ENCODE results near the gene PKD1.
A peak's percentile ranks its signal among the peaks of the same experiment; 100 is the strongest.

PKD1 gene

GRCh38 chr16:2042171-2042985 lies 93.3 kb downstream of the PKD1 start:
- Histone ChIP-seq H3K4me1 (peaks cover 2 to 74% (median 53%) of the 10 kb centered on the region in 4 donors), H3K27ac (peak overlapping the region in 1 of 2 donors; percentile 12)

GRCh38 chr16:2040787-2041522 lies 94.7 kb downstream of the PKD1 start:
- no peak for DNase-seq
- intact Hi-C loops (cut with DNase I; ENCODE audit: low total_unique reads), result no loop called here
- Histone ChIP-seq H3K36me3 (peaks cover 0 to 41% (median 15%) of the 10 kb centered on the region in 3 donors), H3K4me1 (peaks cover 0 to 74% (median 55%) of the 10 kb centered on the region in 4 donors), H3K4me3 (no peak overlapping the region), H3K27ac (peak overlapping the region; percentile 96 to 98), H3K27me3 (no peaks in the 10 kb centered on the region), H3K9me3 (no peaks in the 10 kb centered on the region)
- no peak for TF ChIP-seq CTCF (IDR thresholded peaks at IDR 0.05)

More at GRCh38 chr16:2042171-2042985, 93.3 kb downstream of the PKD1 start:
- Histone ChIP-seq H3K4me3 (no peak overlapping the region), H3K9me3 (no peaks in the 10 kb centered on the region), H3K36me3 (peaks cover 0 to 30% (median 13%) of the 10 kb centered on the region in 3 donors), H3K27me3 (no peaks in the 10 kb centered on the region)
- no peak for TF ChIP-seq CTCF (IDR thresholded peaks at IDR 0.05)
- intact Hi-C loops (cut with DNase I; ENCODE audit: low total_unique reads), result no loop called here
- DNase-seq, result no peak

- Histone ChIP-seq H3K4me3 (no peak overlapping the region), H3K27me3 (no peaks in the 10 kb centered on the region), H3K9me3 (no peaks in the 10 kb centered on the region), H3K27ac (peak overlapping the region; percentile 96 to 98), H3K4me1 (peaks cover 2 to 78% (median 60%) of the 10 kb centered on the region in 4 donors), H3K36me3 (peaks cover 0 to 41% (median 15%) of the 10 kb centered on the region in 3 donors)
- DNase-seq, result no peak
- TF ChIP-seq CTCF (IDR thresholded peaks at IDR 0.05), result no peak
- intact Hi-C loops (cut with DNase I; ENCODE audit: low total_unique reads), result no loop called here
Observed at GRCh38 chr16:2040041-2040786, 95.5 kb downstream of the PKD1 start.

- intact Hi-C loops (cut with DNase I; ENCODE audit: low total_unique reads), result no loop called here
- peak; percentile 62 to 87 for DNase-seq
- no peak for TF ChIP-seq CTCF (IDR thresholded peaks at IDR 0.05)
- Histone ChIP-seq H3K9me3 (no peaks in the 10 kb centered on the region), H3K27ac (peak overlapping the region; percentile 96 to 98), H3K4me1 (peaks cover 6 to 85% (median 66%) of the 10 kb centered on the region in 4 donors), H3K27me3 (no peaks in the 10 kb centered on the region), H3K4me3 (no peak overlapping the region), H3K36me3 (peaks cover 0 to 38% (median 15%) of the 10 kb centered on the region in 3 donors)
Observed at GRCh38 chr16:2039274-2040031, 96.2 kb downstream of the PKD1 start.
